ENCODE measurements around the gene EWSR1.
"Not testable (repeated sequence)": the region's sequence is repeated elsewhere in the genome, so short reads cannot be mapped to it uniquely, and the experiment has no call there.

Gene EWSR1, protein sequence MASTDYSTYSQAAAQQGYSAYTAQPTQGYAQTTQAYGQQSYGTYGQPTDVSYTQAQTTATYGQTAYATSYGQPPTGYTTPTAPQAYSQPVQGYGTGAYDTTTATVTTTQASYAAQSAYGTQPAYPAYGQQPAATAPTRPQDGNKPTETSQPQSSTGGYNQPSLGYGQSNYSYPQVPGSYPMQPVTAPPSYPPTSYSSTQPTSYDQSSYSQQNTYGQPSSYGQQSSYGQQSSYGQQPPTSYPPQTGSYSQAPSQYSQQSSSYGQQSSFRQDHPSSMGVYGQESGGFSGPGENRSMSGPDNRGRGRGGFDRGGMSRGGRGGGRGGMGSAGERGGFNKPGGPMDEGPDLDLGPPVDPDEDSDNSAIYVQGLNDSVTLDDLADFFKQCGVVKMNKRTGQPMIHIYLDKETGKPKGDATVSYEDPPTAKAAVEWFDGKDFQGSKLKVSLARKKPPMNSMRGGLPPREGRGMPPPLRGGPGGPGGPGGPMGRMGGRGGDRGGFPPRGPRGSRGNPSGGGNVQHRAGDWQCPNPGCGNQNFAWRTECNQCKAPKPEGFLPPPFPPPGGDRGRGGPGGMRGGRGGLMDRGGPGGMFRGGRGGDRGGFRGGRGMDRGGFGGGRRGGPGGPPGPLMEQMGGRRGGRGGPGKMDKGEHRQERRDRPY

DNA sequence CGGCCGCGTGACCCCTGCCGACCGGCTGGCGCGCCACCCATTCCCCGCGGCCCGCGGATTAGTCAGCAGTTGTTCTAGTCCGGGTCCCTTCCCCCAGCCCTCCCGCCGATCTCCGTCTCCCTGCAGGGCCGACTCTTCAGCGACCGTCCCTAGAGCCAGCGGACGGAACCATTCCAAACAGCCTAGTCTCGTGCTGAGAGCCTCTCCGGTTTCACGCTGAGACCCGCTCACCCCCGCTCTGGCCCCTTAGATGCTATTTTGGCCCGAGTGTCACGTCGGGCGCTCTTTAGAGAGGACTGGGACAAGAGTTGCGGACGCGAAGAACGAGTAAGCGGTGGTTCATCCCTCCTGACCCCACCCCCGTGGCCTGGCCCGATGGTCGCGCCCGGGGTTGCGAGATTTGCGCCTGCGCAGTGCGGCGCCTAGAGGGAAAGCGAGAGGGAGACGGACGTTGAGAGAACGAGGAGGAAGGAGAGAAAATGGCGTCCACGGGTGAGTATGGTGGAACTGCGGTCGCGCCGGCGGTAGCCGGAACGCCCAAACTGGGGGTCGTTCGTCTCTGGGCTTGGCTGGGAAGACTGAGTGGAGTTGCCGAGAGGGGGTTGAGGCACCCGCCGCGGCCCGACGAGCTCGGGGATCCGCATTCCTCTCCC is at the start of gene EWSR1, which contains the start of gene RHBDD3:
Gene EWSR1, plus strand, starts transcription at position 411 of the 653 bp plus-strand sequence. Its CDS starts 69 bp downstream, at position 480.
Gene RHBDD3, minus strand, starts transcription at position 124 of the 653 bp plus-strand sequence. CDS start 2,355 bp downstream, outside the sequence.
- peak; percentile 94 for DNase-seq

DNA sequence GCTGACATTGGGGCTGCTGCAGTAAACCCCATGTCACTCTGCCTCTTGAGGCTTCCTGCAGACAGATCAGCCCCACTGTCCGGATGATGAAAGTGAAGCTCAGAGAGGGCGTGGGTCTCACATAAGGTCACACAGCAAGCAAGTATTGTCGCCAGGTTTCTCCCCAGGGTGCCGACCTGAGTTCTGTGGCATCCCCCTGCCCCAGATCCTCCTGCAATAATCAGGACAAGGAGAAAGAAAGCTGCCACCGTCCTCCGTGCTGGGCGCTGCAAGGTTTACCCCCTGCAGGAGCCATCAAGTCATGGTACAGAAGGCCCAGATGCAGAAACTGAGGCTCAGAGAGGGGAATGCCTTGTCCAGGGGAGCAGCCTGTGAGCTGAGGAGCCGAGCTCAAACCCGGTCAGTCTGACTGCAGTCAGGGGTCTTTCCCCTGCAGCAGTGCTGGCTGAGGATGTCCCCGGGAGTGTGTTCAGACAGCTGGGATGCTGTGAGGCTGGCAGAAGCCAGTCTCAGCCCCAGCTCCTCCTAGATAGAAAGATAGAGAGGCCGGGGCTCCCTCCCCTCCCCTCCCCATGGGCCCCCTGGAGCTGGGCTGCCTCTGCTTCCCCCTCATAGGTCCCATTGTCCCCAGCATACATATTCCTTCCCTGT is 49.2 kb upstream of the EWSR1 start:
- no peak for DNase-seq

DNA sequence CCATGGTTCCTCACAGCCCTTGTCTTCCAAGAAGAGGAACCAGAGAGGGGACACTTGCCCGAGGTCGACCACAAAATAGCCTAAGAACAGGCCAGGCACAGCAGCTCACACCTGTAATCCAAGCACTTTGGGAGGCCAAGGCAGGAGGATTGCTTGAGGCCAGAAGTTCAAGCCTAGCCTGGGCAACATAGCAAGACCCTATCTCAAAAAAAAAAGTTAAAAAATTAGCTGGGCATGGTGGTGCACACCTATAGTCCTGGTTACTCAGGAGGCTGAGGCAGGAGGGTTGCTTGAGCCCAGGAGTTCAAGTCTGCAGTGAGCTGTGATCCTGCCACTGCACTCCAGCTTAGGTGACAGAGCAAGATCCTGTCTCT is 48.7 kb upstream of the EWSR1 start:
- not testable (repeated sequence) for DNase-seq

DNA sequence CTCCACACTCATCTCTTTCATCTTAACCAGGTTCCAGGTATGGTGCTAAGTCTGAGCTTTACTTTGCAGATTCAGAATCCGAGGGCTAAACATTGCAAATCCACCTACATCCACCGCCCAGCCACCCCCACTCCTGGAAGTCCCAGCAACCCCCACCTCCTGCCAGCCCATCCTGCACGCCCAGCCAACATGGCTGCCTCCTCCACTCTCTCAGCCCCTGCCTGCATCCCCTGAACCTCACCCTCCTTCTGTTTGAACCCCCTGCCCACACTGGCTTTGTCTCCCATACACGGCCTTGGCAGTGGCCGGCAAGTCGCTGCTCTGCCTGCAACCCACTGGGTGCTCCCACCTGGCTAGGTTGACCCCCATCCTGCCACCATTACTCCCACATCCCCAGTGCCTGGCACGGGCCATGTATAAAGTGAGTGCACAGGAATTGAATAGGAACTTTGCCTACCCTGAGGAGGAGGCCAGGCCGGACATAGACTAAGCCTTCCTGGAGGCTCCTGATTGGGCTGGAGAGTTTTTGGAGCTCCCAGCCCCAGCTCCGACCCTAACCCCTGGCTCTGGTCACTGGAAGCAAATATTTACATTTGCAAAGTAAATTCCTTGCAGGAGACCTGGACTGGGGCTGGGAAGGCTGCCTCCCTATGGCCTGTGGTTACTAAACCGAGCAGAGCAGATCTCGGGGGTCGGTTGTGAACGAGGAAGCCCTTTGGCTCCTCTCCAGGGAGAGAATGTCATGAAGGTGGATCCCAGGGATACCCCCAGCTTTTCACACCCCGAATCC is 48.0 kb upstream of the EWSR1 start:
- no peak for DNase-seq

DNA sequence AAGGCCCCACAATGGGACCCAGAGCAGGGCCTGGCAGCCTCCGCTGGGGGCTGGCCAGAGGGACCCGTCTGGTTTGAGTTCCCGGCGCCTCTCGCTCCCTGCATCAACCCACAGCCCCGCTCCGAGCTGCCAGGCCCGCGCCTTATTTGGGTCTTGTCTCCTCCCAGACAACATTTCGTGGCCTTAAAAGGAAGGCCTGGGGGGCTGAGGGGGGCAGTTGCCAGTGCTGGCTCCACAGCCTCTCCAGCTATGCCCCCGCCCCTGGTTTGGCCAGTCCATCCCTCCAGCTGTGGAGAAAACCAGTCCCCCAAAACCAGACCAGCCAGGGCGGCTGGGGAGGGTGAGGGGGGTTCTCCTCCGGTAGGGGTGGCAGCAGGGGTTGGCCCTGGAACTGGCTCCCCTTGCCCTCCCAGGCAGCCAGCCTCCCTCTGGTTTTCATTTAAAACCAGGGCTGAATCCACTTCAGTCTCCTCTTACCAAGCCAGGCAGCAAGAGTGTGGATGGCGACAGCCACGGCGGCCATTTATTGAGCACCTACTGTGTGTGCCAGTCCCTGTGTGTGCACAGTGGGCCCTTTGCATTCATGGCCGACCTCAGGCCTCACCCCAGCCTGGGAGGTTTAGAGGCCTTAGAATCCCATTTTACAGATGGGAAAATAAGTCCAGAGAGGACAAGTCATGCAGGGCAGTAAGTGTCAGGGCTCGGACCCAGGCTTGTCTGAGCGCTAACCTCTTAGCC is 43.8 kb upstream of the EWSR1 start:
- no peak for DNase-seq

DNA sequence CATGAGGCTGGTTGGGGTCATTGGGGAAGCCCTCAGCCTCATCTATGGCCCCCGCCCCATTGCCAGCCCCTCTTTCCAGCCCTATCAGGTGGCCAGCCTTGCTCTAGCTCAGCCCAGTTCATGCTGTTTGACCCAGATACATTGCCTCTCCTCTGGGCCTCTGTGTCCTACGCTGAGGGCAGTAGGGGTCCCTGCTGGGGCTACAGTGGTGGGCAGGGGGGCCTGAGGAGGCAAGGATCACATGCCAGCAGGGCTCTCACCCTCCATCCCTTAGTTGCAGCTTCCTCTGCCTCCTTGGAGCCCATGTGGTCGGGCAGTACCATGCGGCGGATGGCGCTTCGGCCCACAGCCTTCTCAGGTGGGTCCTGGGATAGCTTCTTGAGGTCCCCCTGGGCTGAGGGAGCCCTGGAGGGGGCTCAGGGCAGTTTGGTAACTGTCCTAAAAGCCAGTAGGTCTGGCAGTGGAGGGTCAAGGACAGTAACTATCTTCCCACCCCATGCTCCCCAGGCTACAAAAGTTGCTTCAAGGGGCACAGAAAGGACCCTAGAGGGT is 43.1 kb upstream of the EWSR1 start:
- no peak for DNase-seq

DNA sequence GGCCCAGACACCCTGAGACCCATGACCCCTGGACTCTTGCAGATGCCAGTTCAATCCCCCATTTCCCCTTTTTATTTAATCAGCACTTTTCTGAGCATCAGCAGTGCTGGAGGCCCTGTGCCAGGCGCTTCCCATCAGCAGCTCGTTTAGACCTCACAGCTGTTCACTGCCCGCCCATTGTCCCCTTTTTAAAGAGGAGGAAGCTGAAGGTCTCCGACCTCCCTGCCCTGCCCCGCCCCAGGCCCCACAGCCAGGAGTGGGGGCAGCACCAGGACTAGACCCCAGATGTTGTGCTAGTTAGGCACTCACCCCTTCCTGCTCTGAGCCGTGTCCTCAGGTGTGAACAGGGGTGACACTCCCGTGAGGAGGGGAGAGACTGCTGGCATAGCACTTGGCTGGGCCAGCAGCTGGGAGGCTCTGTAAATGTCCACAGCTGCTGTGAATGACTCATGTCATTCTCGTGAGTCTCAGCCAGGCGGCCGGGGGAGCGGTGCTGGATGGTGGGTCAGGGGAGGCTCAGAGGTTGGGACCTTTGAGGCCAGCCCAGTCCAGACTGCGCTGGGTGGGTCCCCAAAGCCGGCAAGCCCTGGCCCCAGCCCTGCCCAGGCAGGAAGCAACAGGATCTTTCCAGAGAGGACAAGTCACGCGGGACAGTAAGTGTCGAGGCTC is 42.5 kb upstream of the EWSR1 start:
- no peak for DNase-seq

DNA sequence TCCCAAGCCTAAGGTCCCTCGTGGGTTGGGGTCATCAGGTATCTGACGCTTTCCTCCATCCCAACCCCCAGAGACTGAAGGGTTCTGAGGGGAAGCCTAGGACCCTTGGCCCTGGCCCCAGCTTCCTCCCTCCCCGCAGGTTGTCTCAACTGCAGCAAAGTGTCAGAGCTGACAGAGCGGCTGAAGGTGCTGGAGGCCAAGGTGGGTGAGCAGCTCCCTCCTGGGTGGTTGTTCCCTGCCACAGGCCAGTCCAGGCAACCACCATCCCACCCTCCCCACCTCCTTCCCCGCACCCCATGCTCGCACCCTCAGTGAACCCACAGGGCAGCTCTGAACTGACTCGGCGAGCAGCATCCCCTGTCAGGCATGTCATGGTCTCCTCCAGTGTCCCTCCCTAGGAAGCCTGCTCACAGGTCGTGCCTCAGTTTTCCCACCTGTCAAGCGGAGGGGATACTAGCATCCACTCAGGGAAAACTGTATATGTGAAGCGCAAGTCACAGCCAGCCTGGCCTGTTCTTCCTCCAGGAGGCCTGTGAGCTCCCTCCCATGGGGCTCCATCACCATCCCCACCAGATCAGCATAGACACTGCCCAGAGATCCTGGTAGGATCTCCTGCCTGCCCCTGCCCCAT is 41.6 kb upstream of the EWSR1 start:
- no peak for DNase-seq

DNA sequence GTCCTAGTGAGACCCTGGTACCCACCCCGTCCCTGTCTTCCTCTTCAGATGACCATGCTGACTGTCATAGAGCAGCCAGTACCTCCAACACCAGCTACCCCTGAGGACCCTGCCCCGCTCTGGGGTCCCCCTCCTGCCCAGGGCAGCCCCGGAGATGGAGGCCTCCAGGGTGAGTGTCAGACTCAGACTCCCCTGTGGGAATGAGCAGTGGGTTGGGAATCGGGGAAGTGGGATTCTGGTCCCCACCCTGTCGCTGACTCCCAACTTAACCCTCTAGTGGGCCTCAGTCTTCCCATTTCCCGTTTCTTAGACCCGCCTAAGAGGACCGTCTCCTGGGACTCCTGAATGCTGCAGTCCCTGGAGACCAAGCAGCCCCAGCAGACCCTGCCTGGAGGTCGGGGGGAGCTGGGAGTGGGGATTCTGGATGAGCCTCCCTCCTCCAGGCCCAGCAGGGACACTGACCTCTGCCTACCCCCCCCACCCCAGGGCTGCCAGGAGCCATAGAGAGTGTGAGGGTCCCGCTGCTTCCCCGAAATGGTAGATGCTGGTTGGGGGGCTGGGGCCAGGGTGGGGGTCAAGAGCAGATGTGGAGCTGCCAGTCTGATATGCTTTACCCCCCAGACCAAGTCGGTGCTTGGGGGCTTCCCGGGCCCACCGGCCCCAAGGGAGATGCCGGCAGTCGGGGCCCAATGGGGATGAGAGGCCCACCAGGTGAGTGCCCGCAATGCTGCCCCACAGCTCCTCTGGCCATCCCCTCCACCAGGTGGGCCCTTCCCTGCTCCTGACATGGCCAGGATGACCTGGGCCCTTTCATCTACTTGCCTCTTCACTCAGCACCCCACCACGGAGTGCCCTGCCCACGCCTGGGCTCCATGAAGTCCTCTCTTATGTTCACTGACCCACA is 36.8 kb upstream of the EWSR1 start:
- DNase-seq = no peak

DNA sequence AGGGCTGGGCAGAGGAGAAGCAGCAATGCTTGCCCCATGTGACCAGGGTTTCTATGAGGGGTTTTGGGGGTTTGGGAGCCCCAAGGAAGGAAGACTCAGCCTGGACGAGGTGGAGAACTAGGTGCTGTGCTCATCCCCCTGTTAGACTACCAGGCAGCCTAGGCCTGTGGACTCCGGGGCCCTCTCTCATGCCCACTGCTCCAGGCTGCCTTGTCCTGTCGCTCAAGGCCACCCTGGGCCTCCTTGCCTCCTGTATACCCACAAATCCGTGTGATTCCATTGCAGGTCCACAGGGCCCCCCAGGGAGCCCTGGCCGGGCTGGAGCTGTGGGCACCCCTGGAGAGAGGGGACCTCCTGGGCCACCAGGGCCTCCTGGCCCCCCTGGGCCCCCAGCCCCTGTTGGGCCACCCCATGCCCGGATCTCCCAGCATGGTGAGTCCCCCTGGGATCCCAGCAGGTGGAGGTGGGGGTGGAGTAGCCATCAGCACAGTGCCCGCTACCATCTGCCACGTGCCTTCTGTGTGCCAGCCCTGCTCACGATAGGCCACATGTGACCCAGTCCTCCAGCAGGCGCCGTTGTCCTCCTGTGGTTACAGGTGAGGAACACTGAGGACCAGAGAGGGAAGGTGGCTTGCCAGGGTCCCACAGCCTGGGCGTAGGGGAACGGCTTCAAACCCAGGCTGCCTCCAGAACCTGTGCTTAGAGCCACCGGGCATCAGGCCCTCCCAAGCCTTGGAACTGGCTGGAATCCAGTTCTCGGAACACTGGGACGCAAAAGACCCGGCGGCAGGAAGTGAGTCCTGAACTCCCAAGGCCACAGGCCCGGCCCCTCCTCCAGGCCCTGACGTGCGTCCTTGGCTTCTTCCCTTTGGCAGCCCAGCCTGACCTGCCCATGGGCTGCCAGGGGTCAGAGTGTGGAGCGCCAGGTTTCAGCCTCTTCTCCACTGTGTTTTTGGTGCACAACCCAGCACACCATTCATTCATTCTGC is 35.8 kb upstream of the EWSR1 start:
- DNase-seq = no peak

DNA sequence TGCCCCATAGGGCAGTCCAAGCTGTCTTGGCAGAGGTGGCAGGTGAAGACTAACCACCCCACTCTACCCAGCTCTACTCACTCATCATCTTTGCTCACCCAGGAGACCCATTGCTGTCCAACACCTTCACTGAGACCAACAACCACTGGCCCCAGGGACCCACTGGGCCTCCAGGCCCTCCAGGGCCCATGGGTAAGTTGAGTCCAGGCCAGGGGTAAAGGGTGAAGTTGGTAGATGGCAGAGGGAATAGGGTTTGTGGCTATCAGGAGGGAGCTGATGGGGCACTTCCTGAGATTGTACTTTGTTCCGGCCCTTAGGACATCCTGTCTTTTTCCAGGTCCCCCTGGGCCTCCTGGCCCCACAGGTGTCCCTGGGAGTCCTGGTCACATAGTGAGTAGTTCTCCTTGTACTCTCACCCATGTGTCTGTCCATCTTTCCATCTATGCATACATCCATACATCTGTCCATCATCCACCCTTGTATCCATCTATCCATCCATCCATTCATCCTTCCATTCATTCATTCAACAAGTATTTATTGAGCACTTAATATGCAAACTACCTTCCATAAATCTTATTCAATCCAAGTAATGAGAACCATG is 34.7 kb upstream of the EWSR1 start:
- no peak for DNase-seq

DNA sequence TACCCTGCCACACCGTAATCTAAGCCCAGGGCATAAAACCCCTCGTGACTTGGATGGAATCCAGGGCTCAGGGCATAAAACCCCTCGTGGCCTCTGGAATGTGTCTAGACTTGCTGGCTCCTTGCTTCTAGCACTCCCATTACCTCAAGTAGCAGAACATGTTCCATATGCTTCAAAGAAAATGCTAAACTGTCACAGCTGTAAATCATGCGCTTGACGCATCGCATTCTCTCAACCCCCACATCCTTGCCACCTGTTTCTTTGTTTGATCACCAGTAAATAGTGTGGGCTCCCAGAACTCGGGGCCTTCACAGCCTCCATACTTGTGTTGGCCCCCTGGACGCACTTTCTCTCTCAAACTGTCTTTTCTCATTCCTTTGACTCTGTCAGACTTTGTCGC is 27.6 kb upstream of the EWSR1 start:
- not testable (repeated sequence) for DNase-seq

DNA sequence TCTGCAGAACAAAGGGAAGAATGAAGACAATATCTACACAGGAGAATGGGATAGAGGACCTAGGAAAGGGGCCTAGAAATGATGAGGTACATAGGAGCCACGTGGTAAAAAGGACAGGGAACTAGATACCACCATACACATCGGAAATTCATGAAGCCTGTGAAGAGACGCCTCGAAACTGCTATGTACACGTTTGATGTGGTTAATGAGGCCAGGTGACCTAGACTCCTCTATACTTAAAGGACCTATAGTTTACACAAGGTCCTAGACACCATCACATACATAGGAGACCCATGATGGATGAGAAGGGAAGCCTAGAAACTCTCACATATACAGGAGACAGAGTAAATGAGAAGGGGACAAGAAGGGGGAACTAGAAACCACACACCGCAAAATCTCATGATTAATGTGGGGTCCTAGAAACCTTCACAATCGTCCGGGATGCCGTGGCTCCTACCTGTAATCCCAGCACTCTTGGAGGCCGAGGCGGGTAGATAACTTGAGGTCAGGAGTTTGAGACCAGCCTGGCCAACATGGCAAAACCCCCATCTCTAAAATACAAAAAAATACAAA is 24.1 kb upstream of the EWSR1 start:
- no peak for DNase-seq

DNA sequence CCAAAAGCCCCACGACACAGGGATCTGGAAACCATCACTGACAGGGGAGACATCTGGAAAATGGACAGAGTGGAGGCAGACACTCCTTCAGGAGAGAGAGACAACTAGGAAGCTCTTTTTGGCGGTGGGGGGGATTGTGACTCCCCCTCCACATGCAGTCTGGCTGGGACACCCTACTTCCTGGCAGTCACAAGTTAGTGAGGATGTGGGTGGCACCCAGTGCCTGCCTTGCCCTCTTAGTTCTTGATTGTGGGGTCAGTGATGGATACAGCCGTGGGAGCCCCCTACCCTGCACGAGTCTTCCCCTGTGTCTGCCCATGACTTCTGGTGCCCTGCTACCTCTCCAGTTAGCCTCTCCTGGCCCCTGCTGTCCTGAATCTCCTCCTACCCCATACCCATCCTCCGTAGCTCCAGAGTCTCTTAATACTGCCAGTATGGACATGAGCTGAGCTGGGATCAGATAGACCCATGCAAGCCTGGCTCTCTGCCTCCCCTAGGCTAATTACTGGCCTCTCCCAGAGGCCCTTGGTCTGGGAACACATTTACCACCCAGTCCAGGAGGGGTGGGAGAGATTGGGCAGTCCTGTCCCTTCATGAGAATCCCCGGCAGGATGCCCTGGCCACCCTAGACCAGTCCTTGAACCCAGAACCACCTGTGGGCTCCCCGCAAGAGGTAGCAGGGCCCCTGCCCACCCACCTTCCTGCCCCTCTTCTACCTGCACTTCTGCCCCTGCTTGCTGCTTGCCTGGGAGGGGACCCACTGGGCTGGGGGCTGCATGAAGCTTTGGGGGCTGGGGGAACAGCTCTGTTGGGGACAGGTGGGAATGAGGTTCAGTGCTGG is 23.1 kb upstream of the EWSR1 start:
- DNase-seq = no peak

DNA sequence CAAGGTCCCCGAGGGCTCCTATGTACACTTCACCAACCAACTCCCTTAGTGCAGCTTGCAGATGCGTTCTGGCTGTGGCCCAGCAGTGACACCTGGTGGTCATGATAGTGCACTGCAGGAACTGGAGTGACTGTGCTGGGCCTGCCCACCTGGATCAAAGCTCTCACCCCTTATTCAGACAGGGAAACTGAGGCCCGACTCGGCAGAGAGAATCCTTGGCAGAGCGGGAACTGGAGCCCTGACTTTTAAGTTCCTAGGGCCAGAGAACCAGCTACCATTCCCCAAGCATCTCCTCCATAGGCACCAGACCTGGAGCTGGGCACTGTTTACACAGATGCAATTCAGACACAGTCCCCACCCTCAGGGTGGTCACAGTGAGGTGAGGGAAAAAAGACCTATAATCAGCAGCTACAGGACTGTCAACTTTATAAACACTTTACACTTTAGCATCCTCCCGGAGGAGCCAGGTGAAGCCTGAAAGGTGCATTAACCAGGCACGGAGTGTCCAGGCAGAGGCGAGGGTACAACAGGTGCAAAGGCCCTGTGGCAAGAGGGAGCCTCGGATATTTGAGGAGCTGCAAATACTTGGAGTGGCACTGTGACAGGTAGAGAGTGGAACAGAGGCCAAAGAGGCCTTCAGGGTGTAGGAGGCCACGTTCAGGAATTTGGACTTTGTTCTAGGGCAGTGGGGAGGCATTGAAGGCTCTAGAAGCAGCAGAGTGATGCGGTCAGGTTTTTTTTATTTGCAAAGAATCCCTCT is 22.3 kb upstream of the EWSR1 start:
- peak; percentile 54 for DNase-seq
